ENCODE data around the gene UGT1A7.
A peak's percentile ranks its signal among the peaks of the same experiment; 100 is the strongest.

UGT1A7 gene

DNA sequence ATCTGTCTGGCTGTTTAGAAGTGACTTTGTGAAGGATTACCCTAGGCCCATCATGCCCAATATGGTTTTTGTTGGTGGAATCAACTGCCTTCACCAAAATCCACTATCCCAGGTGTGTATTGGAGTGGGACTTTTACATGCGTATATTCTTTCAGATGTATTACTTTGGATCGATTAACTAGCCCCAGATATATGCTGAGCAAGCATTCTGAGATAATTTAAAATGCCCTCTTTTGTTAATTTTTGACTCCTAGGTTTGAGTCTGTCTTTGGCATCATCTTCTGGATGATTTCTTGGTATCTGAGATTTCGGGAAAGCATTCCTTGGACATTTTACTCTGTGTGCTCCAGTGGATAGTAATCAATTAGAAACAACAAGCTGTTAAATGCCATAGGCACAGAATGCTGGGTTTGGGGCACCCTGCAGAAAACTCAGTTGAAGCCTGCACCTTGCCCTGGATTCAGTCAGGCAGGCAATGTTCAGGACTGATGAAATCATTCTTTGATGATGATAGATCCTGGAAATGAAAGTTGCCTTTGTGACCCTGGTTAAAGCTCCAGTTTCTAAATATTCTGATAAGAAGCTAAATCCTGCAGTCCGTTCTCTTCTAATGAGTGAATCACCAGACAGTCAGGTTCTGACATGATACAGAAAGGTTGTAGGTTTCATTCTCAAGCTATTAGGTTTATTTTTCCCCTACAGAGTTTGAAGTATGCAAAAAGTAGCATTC lies 79.5 kb downstream of the UGT1A7 start:
- no peak for ATAC-seq

DNA sequence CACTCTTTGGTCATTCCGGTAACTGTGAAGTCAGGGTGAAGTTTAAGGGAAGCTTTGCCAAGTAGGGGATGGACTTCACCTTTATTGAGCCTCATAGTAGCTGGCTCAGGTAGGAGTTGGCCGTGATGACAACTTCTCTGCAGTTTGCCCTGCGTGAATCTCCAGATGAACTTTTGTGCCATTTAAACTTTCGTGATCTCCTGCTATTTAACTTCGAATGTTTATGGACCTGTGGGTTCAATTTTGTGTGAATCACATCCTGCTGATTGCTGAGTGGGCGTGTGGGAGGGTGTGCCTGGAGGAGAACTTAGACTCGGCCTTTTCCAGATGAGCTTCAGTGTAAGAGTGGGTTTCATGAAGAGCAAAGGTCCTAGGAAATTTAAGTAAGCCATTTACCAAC lies 82.6 kb downstream of the UGT1A7 start:
- TF ChIP-seq ISL1 (CRISPR knock-in tag; IDR thresholded peaks at IDR 0.05) (0 out of 2 replicates have a peak, but pooled peaks have one; percentile 11), SNAI2 (CRISPR knock-in tag; IDR thresholded peaks at IDR 0.05) (no peak)
- ATAC-seq = no peak

More for the DNA sequence above, 79.5 kb downstream of the UGT1A7 start:
- peak; percentile 89 for TF ChIP-seq ISL1 (CRISPR knock-in tag; IDR thresholded peaks at IDR 0.05)
- TF ChIP-seq, protein P1, sequence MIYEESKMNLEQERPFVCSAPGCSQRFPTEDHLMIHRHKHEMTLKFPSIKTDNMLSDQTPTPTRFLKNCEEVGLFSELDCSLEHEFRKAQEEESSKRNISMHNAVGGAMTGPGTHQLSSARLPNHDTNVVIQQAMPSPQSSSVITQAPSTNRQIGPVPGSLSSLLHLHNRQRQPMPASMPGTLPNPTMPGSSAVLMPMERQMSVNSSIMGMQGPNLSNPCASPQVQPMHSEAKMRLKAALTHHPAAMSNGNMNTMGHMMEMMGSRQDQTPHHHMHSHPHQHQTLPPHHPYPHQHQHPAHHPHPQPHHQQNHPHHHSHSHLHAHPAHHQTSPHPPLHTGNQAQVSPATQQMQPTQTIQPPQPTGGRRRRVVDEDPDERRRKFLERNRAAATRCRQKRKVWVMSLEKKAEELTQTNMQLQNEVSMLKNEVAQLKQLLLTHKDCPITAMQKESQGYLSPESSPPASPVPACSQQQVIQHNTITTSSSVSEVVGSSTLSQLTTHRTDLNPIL (CRISPR knock-in tag; IDR thresholded peaks at IDR 0.05; ENCODE audit: low read depth) = peak; percentile 47; the same call in 1 of the 2 replicates
- no peak for TF ChIP-seq ZNF565 (CRISPR knock-in tag; conservative IDR thresholded peaks at IDR 0.05; ENCODE audit: low read depth)
- TF ChIP-seq, protein P2, sequence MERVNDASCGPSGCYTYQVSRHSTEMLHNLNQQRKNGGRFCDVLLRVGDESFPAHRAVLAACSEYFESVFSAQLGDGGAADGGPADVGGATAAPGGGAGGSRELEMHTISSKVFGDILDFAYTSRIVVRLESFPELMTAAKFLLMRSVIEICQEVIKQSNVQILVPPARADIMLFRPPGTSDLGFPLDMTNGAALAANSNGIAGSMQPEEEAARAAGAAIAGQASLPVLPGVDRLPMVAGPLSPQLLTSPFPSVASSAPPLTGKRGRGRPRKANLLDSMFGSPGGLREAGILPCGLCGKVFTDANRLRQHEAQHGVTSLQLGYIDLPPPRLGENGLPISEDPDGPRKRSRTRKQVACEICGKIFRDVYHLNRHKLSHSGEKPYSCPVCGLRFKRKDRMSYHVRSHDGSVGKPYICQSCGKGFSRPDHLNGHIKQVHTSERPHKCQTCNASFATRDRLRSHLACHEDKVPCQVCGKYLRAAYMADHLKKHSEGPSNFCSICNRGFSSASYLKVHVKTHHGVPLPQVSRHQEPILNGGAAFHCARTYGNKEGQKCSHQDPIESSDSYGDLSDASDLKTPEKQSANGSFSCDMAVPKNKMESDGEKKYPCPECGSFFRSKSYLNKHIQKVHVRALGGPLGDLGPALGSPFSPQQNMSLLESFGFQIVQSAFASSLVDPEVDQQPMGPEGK (CRISPR knock-in tag; IDR thresholded peaks at IDR 0.05; ENCODE audit: borderline replicate concordance) = 0 out of 2 replicates have a peak, but pooled peaks have one; percentile 21
- TF ChIP-seq, protein P3, sequence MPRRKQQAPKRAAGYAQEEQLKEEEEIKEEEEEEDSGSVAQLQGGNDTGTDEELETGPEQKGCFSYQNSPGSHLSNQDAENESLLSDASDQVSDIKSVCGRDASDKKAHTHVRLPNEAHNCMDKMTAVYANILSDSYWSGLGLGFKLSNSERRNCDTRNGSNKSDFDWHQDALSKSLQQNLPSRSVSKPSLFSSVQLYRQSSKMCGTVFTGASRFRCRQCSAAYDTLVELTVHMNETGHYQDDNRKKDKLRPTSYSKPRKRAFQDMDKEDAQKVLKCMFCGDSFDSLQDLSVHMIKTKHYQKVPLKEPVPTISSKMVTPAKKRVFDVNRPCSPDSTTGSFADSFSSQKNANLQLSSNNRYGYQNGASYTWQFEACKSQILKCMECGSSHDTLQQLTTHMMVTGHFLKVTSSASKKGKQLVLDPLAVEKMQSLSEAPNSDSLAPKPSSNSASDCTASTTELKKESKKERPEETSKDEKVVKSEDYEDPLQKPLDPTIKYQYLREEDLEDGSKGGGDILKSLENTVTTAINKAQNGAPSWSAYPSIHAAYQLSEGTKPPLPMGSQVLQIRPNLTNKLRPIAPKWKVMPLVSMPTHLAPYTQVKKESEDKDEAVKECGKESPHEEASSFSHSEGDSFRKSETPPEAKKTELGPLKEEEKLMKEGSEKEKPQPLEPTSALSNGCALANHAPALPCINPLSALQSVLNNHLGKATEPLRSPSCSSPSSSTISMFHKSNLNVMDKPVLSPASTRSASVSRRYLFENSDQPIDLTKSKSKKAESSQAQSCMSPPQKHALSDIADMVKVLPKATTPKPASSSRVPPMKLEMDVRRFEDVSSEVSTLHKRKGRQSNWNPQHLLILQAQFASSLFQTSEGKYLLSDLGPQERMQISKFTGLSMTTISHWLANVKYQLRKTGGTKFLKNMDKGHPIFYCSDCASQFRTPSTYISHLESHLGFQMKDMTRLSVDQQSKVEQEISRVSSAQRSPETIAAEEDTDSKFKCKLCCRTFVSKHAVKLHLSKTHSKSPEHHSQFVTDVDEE (CRISPR knock-in tag; IDR thresholded peaks at IDR 0.05) = peak; percentile 18; the same call in 1 of the 2 replicates
- TF ChIP-seq SNAI2 (CRISPR knock-in tag; IDR thresholded peaks at IDR 0.05) = peak; percentile 36; the same call in 1 of the 2 replicates
- TF ChIP-seq, protein P4, sequence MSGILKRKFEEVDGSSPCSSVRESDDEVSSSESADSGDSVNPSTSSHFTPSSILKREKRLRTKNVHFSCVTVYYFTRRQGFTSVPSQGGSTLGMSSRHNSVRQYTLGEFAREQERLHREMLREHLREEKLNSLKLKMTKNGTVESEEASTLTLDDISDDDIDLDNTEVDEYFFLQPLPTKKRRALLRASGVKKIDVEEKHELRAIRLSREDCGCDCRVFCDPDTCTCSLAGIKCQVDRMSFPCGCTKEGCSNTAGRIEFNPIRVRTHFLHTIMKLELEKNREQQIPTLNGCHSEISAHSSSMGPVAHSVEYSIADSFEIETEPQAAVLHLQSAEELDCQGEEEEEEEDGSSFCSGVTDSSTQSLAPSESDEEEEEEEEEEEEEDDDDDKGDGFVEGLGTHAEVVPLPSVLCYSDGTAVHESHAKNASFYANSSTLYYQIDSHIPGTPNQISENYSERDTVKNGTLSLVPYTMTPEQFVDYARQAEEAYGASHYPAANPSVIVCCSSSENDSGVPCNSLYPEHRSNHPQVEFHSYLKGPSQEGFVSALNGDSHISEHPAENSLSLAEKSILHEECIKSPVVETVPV (CRISPR knock-in tag; IDR thresholded peaks at IDR 0.05) = no peak
- peak; percentile 47; the same call in 1 of the 2 replicates for TF ChIP-seq ZFP3 (CRISPR knock-in tag; IDR thresholded peaks at IDR 0.05)
- 0 out of 2 replicates have a peak, but pooled peaks have one; percentile 64 for TF ChIP-seq CSDC2 (CRISPR knock-in tag; IDR thresholded peaks at IDR 0.05)
- no peak for TF ChIP-seq GLIS3 (CRISPR knock-in tag; IDR thresholded peaks at IDR 0.05)
- TF ChIP-seq ZFP30 (CRISPR knock-in tag; IDR thresholded peaks at IDR 0.05) = no peak

DNA sequence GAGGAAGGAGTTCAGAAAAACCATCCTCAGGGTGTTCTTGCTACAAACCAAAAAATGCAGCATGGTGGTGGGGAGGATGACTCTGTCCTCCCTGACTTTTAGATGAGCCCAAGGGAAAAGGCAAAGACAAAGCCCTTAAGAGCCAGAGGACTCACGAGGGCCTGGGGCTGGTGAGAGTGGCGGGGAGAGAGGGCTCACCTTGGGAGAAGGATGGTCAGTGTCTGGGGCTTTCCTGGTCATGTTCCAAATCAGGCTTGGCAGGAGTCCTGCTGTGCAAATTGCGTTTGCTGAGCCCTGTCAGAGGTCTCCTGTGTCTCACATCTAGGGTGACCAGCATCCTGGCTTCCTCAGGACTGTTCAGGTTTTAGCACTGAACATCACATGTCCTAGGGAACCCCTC lies 83.1 kb downstream of the UGT1A7 start:
- no peak for TF ChIP-seq PPARA (CRISPR knock-in tag; IDR thresholded peaks at IDR 0.05; ENCODE audit: borderline replicate concordance)
- TF ChIP-seq, protein P5, sequence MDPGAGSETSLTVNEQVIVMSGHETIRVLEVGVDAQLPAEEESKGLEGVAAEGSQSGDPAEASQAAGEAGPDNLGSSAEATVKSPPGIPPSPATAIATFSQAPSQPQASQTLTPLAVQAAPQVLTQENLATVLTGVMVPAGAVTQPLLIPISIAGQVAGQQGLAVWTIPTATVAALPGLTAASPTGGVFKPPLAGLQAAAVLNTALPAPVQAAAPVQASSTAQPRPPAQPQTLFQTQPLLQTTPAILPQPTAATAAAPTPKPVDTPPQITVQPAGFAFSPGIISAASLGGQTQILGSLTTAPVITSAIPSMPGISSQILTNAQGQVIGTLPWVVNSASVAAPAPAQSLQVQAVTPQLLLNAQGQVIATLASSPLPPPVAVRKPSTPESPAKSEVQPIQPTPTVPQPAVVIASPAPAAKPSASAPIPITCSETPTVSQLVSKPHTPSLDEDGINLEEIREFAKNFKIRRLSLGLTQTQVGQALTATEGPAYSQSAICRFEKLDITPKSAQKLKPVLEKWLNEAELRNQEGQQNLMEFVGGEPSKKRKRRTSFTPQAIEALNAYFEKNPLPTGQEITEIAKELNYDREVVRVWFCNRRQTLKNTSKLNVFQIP (CRISPR knock-in tag; IDR thresholded peaks at IDR 0.05; ENCODE audit: borderline replicate concordance, low read depth) = no peak
- no peak for ATAC-seq

DNA sequence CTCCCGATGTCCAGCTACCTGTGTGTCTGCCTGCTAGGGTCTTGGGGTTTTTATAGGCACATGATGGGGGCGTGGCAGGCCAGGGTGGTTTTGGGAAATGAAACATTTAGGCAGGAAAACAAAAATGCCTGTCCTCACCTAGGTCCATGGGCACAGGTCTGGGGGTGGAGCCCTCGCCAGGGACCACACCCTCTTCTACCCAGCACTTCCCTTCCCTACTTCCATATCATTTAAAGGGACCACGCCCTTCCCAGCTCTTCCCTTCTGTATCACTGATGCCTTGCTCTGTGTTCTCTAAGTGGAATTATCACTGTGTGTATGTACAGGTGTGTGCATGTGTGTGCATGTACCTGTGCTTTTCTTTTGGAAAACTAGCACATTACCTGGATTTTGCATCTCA lies 84.7 kb downstream of the UGT1A7 start:
- TF ChIP-seq ZFP30 (CRISPR knock-in tag; IDR thresholded peaks at IDR 0.05) (no peak), GLIS3 (CRISPR knock-in tag; IDR thresholded peaks at IDR 0.05) (no peak), OSR1 (CRISPR knock-in tag; IDR thresholded peaks at IDR 0.05) (no peak), ZC3H10 (CRISPR knock-in tag; IDR thresholded peaks at IDR 0.05) (no peak), BACH2 (CRISPR knock-in tag; IDR thresholded peaks at IDR 0.05; ENCODE audit: borderline replicate concordance) (no peak), ARNTL (CRISPR knock-in tag; IDR thresholded peaks at IDR 0.05; ENCODE audit: borderline replicate concordance, low read depth) (no peak), ISL1 (CRISPR knock-in tag; IDR thresholded peaks at IDR 0.05) (no peak), PPARA (CRISPR knock-in tag; IDR thresholded peaks at IDR 0.05; ENCODE audit: borderline replicate concordance) (no peak)
- TF ChIP-seq, protein P2 (CRISPR knock-in tag; IDR thresholded peaks at IDR 0.05; ENCODE audit: borderline replicate concordance) = no peak
- ATAC-seq = no peak
